ENCODE results near the gene GTF3C2.
"Not testable (repeated sequence)": the region's sequence is repeated elsewhere in the genome, so short reads cannot be mapped to it uniquely, and the experiment has no call there.

GTF3C2 gene

GRCh38 chr2:27320958-27321543 lies 35.5 kb downstream of the GTF3C2 start:
- DNase-seq (ENCODE audit: low read depth): peak; percentile 98

DNA sequence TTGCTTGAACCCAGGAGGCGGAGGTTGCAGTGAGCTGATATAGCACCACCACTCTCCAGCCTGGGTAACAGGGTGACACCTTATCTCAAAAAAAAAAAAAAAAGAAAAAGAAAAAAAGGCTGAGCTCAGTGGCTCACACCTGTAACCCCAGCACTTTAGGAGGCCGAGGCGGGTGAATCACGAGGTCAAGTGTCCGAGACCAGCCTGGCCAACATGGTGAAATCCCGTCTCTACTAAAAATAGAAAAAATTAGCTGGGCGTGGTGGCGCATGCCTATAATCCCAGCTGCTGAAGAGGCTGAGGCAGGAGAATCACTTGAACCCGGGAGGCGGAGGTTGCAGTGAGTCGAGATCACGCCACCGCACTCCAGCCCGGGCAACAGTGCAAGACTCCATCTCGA lies 36.7 kb downstream of the GTF3C2 start:
- DNase-seq (ENCODE audit: low read depth): not testable (repeated sequence)

GRCh38 chr2:27316655-27317412 lies 39.7 kb downstream of the GTF3C2 start:
- DNase-seq (ENCODE audit: low read depth): no peak

DNA sequence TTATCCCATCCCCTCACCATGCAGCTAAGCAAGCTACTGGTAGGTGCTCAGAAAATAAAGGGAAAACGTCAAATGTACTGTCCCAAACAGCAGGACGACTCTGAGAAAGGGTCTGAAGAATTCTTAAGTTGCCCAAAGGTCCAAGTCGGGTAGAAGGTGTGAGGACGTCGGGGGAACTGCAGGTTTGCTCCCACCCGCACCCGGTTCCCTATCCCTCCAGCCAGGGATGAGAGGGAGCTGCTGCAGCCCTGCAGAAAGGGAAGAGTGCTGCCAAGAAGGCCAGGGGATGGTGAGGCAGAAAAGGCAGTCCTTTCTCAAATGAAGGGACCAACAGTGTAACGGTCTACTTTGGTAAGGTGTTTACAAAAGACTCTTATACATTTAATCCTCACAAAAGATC lies 41.4 kb downstream of the GTF3C2 start:
- DNase-seq (ENCODE audit: low read depth): no peak

- no peak for DNase-seq (ENCODE audit: low read depth)
These were observed 41.9 kb downstream of the GTF3C2 start for GRCh38 chr2:27314709-27315108.

DNA sequence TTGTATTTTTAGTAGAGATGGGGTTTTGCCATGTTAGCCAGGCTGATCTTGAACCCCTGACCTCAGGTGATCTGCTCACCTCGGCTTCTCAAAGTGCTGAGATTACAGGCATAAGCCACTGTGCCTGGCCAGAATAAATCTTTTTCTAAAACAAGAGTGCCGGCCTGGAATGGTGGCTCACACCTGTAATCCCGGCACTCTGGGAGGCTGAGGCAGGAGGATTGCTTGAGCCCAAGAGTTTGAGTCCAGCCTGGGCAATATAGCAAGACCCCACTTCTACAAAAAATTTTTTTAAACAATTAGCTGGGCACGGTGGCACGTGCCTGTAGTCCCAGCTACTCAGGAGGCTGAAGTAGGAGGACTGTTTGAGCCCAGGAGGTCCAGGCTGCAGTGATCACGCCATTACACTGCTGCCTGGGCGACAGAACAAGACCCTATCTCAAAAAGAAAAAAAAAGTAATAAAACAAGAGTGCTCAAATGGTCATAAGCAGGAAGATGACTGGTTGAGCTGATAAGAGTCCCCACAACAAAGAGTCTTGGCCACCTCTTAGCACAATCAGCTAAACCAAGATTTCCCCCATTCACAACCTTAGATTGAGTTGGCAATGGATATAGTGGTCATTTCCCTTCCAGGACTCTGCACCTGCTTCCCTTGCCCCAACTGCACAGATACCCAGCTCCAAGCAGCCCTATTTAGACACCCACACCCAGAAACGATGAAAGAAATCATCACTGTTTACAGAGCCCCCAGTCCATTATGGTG lies 42.5 kb downstream of the GTF3C2 start:
- DNase-seq (ENCODE audit: low read depth): no peak

- DNase-seq (ENCODE audit: low read depth): no peak
These were observed 44.4 kb downstream of the GTF3C2 start for GRCh38 chr2:27312152-27312551.

- no peak for DNase-seq (ENCODE audit: low read depth)
These were observed 46.9 kb downstream of the GTF3C2 start for GRCh38 chr2:27309651-27310050.

DNA sequence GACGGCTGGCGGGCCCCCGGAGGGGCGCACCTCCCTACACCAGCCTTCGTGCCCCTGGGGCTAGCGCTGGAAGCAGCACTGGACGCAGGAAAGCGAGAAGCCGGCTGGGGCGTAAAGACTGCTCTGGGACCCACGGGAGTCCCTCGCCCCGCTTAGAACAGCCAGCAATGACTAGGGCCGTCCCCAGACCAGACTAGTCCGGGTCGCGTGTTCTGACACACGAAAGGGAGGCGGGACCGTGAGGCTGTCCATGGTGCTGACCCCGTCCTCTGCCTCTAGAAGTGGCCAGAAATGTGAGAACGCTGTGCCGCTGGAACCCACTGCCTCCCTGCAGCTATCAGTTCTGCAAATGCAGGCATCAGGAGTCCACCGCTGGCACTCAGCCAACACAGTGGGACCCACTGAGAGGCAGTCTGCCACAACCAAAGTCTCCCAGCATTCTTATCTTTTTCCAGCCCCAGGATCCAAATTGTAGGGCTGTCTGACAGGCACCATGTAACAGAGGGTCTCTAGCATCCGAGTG lies 48.1 kb downstream of the GTF3C2 start, which contains the start of gene UCN:
Gene UCN, minus strand, starts transcription at position 87 of the 523 bp plus-strand sequence. CDS start 550 bp downstream, outside the sequence.
- no peak for DNase-seq (ENCODE audit: low read depth)

GRCh38 chr2:27307545-27308358 lies 48.8 kb downstream of the GTF3C2 start:
- DNase-seq (ENCODE audit: low read depth): no peak

DNA sequence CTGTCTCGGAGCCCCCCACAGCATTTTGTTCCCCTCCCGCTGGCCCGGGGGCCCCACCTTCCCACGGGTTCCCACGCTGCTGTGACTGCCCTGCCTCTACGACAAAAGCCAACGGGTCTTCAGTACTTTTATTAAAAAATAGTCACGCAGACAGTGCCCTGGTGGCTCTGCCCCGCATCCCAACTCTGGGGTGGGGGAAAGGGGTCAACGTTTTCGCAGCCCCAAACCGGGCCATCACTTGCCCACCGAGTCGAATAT lies 49.3 kb downstream of the GTF3C2 start:
- no peak for DNase-seq (ENCODE audit: low read depth)

DNA sequence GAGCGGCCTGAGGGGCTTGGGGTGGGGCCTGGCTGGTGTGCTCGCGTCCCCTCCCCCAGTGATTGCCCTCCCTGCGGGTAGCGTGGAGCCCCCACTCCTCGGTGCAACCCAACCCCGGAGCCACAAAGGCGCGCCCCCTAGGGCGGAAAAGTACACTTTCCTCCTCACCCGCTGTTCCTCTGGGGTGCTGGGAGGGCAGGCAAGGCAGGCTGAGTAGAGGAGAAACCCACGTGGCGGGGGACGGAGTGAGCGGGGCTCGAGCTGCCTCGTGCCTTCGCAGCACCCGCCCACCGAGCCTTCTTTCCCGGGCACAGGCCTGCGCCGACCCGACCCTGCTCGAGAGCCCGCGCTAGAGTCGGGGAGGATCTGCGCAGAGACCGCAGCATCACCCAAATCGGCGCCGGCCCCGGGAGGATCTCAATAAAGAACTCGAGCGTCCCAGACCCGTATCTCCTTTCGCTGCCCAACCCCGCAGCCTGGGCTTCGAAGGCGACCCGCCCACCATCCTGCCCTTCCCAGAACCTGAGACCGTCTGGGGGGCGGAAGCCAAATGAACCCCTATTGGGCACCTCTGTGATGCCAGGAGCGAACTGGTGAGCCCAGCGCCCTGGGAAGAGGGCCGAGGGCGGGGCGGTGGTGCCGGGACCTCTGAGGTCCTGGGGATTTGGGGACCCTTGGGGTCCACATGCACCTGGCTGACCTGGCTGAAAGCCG lies 49.8 kb downstream of the GTF3C2 start:
- no peak for DNase-seq (ENCODE audit: low read depth)

DNA sequence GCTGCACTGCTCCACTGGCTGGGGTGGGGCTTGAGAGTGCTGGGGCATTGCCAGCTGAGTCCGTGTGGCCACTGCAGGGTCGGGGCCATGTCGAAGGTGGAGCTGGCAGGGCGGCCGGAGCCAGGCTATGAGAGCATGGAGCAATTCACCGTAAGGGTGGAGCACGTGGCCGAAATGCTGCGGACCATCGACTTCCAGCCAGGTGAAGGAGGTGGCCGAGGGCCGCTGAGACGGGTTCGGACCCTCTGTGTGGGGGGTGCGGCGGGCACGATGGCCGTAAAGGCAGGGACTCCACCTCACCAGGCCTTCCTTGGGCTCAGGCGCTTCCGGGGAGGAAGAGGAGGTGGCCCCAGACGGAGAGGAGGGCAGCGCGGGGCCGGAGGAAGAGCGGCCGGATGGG lies 50.4 kb downstream of the GTF3C2 start:
- no peak for DNase-seq (ENCODE audit: low read depth)

DNA sequence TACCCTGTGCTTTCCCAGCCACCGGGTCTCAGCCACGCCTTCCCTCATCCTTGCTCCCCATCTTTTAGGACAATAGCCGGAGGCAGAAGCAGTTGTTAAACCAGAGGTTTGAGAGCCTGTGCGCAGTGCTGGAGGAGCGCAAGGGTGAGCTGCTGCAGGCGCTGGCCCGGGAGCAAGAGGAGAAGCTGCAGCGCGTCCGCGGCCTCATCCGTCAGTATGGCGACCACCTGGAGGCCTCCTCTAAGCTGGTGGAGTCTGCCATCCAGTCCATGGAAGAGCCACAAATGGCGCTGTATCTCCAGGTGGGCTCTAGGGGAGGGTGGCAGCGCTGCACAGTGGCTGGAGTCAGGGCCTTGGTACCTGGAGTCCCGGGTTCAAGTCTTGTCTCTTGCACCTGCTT lies 51.0 kb downstream of the GTF3C2 start:
- no peak for DNase-seq (ENCODE audit: low read depth)

DNA sequence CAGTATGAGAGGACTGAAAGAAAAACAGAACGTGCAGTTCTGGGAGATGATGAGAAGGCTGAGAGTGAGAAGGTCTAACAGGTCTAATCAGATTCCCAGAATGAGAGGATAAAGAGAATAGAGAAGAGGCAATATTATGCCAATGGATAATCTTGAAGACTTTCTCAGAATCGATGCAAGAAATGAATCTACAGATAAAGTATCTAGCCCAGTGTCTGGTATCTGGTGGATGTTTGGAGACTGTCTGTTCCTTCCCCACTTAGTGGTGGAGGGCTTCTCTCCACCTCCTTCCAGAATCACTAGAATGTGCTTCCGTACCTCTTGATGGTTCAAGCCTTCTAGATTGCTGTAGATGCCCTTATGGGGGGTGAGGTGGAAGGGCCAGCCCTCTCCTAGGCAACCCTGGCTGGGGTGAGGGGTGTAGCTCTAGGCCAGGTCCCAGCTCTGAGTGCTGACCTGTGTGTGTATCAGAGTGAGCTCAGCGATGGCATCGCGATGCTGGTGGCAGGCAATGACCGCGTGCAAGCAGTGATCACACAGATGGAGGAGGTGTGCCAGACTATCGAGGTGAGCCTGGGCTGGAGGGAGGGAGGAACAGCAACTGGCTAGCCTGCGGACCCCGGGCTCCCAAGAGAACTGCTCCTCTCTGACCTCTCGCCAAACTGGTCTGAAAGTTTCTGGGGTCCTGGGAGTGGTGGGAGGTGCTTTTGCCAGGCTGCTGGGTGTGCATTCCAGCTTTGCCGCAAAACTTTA lies 51.9 kb downstream of the GTF3C2 start:
- DNase-seq (ENCODE audit: low read depth): no peak

GRCh38 chr2:27303093-27304025 lies 53.2 kb downstream of the GTF3C2 start:
- DNase-seq (ENCODE audit: low read depth): peak; percentile 47

GRCh38 chr2:27300606-27301005 lies 56.0 kb downstream of the GTF3C2 start:
- not testable (repeated sequence) for DNase-seq (ENCODE audit: low read depth)

DNA sequence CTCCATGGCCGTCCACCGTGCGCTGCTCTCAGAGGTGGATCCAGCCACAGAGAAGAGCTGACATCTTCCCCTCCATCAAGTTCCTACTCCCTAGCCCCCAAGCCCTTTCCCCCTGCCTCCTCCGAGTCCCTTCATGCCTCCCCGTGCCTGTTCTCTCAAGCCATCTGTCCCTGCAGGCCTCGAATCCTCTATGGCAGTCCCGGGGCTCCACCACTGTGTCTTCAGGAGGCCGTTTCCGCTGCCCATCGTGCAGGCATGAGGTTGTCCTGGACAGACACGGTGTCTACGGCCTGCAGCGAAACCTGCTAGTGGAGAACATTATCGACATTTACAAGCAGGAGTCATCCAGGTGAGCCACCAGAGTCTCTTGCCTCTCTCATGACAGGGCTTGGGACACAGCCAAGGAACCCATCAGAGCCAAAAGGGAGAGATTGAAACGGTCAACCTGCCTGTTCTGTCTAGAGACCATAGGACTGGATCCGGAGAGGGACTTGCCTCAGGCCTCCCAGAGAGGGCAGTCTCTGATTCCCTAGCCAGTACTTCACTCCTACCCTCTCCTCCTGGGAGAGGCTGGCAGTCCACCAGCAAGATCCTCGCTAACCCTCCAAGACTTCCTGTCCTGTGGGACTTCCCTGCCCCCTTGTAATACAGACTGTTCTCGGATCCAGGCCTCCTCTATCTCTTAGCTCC lies 58.0 kb downstream of the GTF3C2 start:
- DNase-seq (ENCODE audit: low read depth): no peak

GRCh38 chr2:27297195-27297594 lies 59.4 kb downstream of the GTF3C2 start:
- DNase-seq (ENCODE audit: low read depth): no peak

All from HS-5 (cell line).